Kidney epithelial cell (primary cell): ENCODE measurements around the gene TRMT10C. TPM values are rescaled to one million over a fixed set of nuclear protein-coding genes. Genes with fewer than 3 reads are reported as not detected.

Source experiments
- DNase-seq: peaks from one replicate; pipeline ENCODE4 v3.0.0-alpha.2; 2010; ENCODE audit warnings: low read depth
- H3K27me3 ChIP-seq: 2 replicates; pipeline ENCODE4 v1.6.0; 2011; ENCODE audit warnings: low read length; ENCODE audit not compliant: control insufficient read depth, insufficient read depth
- H3K36me3 ChIP-seq: 2 replicates; pipeline ENCODE4 v1.5.1; 2011; ENCODE audit warnings: low read length; ENCODE audit not compliant: control insufficient read depth, insufficient read depth
- H3K4me3 ChIP-seq: 2 replicates; pipeline ENCODE4 v1.5.1; 2011; ENCODE audit warnings: low read depth, mild to moderate bottlenecking, control low read depth, low read length
- total RNA-seq: library from RNA; depleted of rRNA; stranded (reverse); fragments of >200 nt; gene quantifications from 2 replicates; pipeline ENCODE4 v1.2.3, GENCODE V29; 2015
- TF ChIP-seq, protein P1 (sequence below): IDR thresholded peaks from 2 replicates; pipeline ENCODE4 v1.5.1; 2011; ENCODE audit warnings: mild to moderate bottlenecking, moderate library complexity, low read length, control low read depth, inconsistent platforms; ENCODE audit not compliant: insufficient read depth, poor library complexity, severe bottlenecking

The TRMT10C gene
- total RNA-seq, 1 donor from 2014 or later: 43.7 TPM

DNA sequence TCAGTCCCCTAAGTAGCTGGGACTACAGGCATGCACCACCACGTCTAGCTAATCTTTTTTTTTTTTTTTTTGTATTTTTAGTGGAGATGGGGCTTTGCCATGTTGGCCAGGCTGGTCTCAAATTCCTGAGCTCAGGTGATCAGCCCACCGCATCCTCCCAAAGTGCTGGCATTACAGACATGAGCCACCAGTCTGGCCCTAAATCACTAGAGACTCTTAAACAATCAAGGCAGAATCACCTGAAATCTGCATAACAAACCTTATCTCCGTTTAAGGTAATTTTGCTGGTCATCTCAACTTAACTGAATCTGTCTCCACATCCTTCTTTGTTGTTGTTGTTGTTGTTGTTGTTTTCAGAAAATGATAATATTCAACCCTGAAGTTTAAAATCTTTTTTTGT, 5.6 kb upstream of the TRMT10C start:
- no peaks in the 10 kb centered on the region for H3K36me3 ChIP-seq
- TF ChIP-seq, protein P1, sequence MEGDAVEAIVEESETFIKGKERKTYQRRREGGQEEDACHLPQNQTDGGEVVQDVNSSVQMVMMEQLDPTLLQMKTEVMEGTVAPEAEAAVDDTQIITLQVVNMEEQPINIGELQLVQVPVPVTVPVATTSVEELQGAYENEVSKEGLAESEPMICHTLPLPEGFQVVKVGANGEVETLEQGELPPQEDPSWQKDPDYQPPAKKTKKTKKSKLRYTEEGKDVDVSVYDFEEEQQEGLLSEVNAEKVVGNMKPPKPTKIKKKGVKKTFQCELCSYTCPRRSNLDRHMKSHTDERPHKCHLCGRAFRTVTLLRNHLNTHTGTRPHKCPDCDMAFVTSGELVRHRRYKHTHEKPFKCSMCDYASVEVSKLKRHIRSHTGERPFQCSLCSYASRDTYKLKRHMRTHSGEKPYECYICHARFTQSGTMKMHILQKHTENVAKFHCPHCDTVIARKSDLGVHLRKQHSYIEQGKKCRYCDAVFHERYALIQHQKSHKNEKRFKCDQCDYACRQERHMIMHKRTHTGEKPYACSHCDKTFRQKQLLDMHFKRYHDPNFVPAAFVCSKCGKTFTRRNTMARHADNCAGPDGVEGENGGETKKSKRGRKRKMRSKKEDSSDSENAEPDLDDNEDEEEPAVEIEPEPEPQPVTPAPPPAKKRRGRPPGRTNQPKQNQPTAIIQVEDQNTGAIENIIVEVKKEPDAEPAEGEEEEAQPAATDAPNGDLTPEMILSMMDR: no peak

DNA sequence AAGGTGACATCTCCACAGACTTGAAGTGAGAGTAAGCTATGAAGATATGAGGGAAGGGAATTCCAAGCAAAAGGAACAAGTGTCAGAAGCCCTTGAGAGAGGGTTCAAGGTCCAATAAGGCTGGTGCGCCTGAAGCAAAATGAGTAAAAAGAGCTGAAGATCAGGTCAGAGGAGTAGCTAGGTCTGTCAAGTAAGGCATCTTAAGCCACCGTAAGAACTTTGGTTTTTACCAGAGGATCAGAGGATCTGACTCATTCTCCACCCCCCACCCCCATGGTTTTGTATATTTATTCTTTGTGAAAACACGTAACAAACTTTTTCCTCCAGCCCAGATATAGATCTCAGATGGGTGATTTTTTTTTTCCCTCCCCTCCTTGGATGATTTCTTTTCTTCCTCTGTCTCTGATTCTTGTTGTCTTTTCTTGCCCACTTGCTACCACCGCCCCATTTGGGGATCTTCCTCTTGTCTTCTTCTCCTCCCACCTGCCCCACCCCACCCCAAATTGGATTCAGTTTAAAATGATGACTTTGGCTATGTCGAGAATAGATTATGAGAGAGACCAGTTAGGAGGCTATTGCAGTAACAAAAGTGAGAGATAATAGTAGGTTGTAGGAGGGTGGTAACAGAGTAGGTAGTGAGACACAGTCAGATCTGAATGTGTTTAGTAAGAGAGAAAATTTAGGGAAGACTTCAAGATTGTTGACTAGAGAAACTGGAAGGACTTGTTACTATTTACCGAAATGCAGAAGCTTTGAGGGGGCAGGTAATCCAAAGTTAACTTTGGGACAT, 6.1 kb downstream of the TRMT10C start:
- TF ChIP-seq, protein P1: no peak
- Histone ChIP-seq H3K4me3 (no peak overlapping the region), H3K27me3 (no peaks in the 10 kb centered on the region), H3K36me3 (no peaks in the 10 kb centered on the region)
- no peak for DNase-seq

More for the DNA sequence above, 5.6 kb upstream of the TRMT10C start:
- peaks cover 5% of the 10 kb centered on the region for H3K27me3 ChIP-seq
- no peak for DNase-seq
- H3K4me3 ChIP-seq: no peak overlapping the region

DNA sequence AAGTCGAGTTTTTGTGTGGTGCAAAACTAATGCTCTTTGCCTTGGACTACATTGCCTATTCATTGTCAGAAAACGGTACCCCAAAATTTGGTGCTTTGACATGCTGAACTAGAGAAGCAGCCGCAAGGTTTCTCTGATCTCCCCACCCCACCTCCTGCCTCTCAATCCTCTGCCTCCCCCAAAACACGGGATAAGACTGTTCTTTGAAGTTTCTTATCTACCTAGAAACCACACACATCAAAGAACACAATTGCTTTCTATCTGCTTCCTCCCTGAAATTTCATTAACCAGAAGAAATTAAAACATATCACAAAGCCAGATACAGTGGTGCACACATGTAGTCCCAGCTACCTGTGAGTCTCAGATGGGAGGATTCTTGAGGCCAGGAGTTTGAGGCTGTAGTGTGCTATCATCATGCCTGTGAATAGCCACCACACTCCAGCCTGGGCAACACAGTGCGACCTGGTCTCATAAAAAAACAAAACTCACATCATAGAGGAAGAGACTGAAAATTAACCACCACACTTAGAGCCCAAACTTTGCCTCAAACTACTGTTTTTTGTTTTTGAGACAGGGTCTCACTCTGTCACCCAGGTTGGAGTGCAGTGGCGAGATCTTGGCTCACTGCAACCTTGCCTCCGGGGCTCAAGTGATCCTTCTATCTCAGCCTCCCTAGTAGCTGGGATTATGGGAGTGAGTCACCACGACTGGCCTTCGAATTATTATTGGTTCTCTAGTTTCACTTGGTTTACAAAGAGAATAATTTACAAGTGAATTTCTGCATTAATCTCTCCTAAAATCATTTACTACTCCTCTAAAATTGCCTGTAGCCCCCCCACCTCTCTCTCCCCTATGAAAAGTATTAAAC, 9.6 kb downstream of the TRMT10C start:
- H3K4me3 ChIP-seq: no peak overlapping the region
- no peaks in the 10 kb centered on the region for H3K27me3 ChIP-seq
- TF ChIP-seq, protein P1: no peak
- H3K36me3 ChIP-seq: no peaks in the 10 kb centered on the region
- no peak for DNase-seq

DNA sequence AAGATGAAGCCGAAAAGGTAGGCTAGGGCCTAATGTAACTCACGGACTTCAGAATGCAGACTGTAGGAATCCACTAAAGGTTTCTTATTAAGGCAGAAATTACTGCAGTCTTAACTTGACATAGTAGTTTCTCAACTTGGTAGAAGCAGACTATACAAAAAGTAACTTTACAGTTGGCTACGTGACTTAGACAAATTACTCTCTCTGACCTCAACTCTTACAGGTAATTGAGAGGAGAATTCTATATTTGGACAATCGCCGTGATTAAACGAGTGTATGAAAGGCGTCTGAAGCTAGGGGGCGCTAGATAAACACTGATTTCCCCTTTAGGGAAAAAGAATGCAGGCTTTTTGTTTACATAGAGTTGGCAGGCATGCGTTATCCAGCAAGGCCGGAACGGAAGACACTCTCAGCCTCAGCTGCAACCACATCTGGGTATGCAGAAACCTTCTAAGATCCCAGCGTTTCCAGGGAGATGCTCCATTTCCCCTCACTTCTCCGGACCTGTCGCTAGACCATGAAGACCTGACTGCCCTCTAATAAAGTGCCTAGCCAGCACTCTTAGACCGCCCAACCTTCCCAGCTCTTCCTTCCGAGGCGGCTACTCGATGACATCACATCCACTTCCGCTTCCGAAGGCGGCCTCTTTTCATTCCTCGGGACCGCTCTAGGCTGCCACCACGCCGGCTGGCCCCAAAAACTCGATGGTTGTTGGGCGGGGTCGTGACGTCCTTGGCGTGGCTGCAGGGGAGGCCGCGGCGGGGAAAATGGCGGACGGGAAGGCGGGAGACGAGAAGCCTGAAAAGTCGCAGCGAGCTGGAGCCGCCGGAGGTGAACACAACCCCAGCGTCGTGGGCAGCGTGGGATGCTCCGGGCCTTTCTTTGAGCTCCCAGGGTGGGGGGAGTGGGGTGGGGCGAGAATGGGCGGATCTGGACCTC, 12.1 kb downstream of the TRMT10C start, which contains the start of gene PCNP:
Gene PCNP, plus strand, starts transcription at position 732 of the 939 bp plus-strand sequence. Its CDS starts 36 bp downstream, at position 768.
- H3K4me3 ChIP-seq: peak within 1 kb of the TSS; percentile 86
- TF ChIP-seq, protein P1: peak; percentile 76
- DNase-seq: peak; percentile 91
- no peaks in the 10 kb centered on the region for H3K27me3 ChIP-seq
- no peaks in the 10 kb centered on the region for H3K36me3 ChIP-seq

DNA sequence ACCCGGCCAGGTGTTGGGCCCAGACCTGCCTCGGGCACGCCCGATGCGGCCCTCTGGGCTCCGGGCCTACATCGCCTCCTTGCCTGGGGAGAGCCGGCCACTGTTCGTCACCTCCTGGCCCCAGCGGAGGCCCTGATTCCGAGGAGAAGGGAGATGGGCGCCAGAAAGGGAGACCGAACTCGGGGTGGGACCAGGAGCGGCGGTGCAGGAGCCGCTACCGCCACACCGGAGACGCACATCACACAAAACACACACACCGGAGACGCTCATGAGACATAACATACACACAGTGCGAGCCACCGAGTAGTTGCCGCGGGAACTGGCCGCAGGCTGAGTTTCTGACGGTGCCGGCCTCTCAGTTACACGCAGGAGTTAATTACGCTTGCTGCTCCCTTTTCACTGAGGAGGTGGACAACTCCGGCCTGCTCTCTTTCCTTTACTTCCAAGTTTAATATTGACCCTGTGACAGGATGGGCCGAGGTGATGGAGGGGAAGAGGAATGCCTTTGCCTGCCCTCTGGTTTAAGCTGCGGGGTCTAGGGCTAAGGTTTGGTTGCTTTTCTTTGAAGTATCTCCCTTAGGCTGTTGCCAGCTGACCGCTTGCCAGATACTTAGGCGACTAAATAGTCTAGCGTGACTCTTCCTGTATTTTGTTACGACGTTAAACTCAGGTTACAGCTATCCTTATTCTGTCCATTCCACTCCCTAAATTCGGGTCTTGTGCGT, 12.9 kb downstream of the TRMT10C start:
- no peaks in the 10 kb centered on the region for H3K36me3 ChIP-seq
- TF ChIP-seq, protein P1: no peak
- DNase-seq: no peak
- H3K4me3 ChIP-seq: peak overlapping the region; percentile 86
- H3K27me3 ChIP-seq: no peaks in the 10 kb centered on the region
